NK-92 (cell line): ENCODE results near the gene DCP1A.
"Not testable (repeated sequence)": the region's sequence is repeated elsewhere in the genome, so short reads cannot be mapped to it uniquely, and the experiment has no call there.

Experiments used
- DNase-seq: peaks from one replicate; lab custom pipeline; 2025; ENCODE audit not compliant: unreplicated experiment; lab: John Stamatoyannopoulos, UW

Gene DCP1A

DNA sequence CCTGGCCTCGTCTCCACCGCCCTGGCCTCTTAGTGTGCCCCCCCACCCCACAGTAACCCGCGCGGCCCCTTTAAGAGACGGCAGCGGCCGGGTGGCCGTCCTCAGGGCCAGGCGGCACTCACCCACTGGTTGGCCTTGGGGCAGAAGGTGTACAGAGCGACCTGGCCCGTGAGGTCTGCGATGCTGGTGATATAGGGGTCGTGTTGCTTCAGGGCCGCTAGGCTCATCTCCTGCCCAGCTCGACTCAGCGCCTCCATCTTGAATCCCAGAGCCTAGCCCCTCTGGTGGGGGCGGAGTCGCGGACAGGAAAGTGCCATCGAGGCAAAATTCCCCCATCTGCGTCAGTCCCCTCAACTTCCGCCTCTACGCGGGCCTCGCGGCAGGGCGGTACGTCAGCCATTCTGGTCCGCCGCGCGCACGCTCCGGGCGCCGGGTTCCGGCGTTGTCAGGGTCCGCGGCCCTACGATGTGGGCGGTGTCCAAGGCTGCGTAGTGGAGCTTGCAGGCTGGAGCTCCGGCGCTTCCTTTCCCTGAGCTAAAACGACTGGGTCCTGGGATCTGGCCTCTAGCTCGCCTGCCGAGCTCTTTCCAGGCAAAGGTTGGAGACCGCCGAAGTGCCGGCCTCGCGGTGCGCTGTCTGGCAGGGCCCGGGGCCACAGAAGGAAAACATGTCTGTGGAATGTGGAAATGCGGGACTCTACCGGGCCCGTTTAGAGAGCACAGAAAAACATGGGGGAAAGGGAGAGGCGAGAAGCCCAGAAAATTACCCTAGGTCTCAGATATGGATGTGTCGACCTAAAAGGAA lies at the start of gene DCP1A:
Gene DCP1A (minus strand): TSS at position 283 of the 804 bp plus-strand sequence. CDS start 26 bp downstream, at position 257.
- peak; percentile 59 for DNase-seq

DNA sequence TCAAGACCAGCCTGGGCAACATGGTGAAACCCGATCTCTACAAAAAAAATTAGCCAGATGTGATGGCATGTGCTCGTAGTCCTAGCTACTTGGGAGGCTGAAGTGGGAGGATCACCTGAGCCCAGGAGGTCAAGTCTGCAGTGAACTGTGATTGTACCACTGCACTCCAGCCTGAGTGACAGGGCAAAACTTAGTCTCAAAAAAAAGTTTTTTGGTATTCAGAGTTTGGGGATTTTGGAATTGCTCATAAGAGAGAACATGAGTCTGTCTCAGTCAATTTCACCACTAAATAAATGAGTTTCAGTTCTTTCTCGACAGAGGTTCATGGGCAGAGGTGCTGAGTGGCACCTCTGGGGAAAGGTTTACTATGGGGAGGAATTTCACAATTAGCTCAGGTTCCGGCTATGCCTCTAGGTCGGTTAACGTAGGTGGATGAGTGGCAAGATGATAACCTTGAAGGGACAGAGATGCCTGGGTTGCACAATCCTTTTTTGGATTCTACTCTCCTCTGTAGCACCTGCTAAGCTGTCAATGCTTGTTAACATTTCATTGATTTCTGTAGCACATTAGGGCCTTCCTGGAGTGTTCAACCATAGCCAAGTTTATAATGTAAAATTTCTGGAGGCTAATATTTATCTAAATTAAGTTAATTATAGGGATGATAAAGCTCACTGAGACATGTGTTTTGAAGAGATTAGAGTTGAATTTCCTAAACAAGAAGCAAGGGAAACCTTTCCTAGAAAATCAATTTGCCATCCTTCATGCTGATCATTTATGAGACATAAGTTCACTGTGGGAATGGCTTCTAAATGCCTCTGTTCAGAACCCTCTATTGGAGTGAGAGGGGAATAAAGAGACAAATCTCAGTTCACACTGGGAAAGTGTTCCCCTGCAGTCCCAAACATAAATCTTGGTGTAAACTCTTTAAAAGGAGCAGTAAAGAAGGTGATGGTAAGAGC lies 37.4 kb upstream of the DCP1A start:
- DNase-seq, result no peak

DNA sequence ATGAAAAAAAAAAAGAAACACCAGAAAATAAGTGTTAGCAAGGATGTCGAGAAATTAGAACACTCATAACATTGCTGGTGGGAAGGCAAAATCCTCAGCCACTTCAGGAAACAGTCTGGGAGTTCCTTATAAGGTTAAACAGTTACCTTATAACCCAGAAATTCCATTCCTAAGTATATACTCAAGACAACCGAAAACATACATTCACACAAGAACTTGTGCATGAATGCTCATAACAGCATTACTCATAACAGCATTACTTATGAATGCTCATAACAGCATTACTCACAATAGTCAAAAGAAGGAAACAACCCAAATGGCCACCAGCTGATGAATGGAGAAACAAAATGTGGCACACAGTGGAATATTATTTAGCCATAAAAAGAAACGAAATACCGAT lies 34.8 kb upstream of the DCP1A start:
- DNase-seq, result no peak

DNA sequence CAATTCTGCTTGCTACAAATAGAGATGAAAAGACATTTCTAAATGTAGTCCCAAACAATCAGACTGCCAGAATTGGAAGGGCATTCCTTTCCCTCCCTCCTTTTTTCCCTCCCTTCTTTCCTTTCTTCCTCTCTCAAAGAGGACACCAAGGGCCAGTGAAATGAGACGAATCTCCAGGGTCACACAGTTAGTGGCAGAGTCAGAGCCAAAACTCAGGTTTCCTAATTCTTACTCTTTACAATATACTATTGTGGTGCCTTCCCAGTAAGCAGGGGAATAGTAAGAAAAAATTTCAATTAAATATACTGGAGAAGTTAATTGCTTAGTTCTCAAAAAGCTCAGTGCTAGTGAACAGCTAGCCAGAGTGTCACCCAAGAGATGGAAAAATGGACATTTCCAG lies 33.0 kb upstream of the DCP1A start:
- no peak for DNase-seq

DNA sequence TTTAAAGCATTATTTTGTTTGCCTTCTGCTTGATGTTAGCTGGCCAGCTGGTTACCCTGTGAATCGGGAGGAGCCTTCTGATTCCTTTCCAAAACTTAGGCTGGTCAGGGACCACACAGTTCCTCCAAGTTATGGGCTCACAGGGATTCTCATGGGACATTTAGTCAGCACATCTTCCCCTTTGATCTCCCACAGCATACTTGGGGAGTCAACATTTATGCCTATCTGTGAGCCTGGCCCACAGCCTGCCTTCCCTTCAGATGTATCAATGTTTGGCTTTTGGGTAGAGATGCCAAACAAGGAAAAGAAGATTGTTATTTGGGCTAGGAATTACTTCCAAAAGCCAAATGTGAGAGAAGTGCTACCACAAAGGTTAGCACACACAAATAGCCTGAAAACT lies 32.6 kb upstream of the DCP1A start:
- no peak for DNase-seq

DNA sequence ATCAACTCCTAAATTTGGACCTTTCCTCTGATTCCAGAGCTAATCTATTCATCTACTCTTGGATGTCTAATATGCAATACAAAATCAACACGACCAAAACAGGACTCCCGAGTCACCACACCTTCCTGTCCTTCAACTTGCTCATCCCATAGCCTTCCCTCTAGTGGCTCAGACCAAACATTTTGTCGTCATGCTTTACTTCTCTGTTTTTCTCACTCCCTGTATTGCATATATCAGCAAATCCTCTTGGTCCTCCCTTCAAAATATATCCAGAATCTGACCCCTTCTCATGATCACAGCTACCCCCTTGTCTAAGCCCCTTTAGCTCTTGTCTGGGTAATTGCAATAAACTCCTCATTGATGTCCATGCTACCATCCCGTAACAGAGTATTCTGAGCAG lies 30.5 kb upstream of the DCP1A start:
- DNase-seq, result no peak

DNA sequence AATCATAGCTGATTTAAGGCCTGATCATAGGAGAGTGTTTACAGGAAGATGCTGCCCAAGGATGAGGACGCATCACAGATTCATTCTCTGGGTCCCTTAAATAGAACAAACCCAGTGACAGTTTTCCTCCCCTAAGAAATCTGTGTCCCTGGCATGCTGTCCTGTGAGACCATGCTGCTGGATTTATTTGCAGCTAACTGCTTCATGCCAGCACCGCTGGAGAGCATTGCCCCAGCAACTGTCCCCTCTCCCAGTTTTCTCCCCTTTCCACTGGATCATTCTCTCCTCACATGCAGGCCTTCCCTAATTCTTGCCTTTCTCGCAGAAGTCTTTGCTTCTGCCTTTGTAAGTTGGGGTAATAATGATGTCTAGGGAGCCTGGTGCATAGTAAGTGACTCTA lies 29.3 kb upstream of the DCP1A start:
- no peak for DNase-seq

DNA sequence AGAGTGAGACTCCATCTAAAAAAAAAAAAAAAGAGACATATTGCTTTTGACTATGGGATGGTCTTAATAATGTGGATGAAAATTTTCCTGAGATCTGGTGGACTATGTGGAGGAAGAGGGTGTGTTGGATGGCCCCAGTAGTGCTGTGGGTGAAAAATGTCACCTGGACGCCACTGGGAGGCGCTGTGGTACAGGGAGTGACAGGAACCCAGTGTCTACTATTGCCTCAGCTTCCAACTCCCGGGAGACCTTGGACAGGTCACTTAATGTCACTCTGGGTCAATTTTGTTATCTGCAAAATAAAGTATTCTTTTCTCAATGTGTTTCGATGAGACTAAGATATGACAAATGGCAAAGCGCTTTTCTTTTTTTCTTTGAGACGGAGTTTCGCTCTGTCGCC lies 27.7 kb upstream of the DCP1A start:
- DNase-seq, result no peak

DNA sequence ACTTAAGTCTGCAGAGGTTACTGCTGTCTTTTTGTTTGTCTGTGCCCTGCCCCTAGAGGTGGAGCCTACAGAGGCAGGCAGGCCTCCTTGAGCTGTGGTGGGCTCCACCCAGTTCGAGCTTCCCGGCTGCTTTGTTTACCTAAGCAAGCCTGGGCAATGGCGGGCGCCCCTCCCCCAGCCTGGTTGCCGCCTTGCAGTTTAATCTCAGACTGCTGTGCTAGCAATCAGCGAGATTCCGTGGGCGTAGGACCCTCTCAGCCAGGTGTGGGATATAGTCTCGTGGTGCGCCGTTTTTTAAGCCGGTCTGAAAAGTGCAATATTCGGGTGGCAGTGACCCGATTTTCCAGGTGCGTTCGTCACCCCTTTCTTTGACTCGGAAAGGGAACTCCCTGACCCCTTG lies 23.4 kb upstream of the DCP1A start:
- DNase-seq, result not testable (repeated sequence)

DNA sequence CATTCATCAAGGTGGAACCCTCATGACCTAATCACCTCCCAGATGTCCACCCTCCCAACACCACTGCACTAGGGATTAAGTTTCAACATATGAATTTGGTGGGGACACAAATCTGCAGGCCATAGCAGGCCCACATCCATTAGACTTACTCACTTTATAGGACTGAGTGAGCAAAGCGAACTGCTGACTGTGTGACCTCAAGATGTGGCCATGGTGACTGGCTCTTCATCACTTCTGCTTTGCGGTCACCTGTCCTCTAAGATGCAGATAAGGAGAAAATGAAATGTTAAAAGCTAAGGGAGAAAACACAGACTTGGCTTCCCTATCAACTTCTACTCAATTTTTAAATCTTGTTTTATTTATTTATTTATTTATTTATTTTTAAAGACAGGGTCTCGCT lies 14.5 kb upstream of the DCP1A start:
- DNase-seq, result no peak

DNA sequence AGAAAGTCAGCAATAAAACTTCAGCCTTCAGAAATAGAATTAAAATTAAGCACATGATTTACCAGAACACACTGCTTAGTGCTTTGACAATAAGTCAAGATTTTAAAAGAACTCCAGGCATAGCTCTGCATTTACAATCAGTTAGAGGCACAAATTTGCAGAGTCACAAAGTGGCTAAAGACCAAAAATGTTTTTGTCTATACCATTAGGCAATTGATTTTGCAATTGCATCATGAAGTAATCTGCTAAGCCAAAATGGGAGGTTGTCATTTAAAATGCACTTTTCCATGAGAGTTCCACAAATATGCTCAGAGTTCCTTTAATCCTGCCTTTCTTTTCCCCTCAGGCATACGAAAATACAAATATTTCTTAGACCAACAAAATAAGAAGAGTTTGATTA lies 10.1 kb upstream of the DCP1A start:
- no peak for DNase-seq

DNA sequence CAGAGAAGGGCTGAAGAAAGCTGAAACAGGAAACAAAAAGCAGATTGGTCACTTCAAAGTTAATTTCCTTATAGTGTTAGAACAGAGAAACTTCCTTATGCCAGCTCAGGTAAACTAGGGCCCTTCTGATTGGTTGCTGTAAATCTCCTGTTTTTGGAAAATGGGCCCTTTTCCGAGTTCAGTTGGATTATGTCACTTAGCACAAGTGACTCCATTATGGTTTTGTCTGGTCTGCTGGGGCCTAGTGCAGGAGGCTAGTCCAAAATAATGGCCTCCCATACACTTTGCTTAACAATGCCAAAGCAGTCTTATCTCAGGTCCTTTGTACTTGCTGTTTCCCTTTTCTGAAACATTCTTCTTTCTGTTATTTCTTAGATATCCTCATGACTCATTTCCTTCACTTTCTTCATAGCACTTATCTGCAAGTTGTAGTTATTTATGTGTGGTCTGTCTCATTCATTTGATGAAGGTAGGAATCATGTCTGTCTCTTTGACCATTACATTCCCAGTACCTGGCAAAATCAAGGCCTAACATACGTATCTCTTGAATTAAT lies 7.7 kb upstream of the DCP1A start:
- no peak for DNase-seq

DNA sequence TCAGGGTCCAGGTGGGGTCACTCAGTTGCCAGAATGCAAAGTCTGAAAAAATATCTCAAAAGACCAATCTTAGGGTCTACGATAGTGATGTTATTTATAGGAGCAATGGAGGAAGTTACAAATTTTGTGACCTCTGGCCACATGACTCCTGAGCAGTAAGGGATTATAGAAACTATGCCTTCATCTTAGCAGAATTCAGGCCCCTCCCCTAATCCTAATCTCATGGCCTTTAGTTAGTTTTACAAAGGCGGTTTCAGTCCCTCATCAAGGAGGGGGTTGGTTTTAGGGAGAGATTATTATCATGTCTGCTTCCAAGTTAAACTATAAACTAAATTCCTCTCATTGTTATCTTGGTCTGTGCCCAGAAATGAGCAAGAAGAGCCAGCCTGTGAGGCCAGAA lies 5.9 kb upstream of the DCP1A start:
- no peak for DNase-seq

DNA sequence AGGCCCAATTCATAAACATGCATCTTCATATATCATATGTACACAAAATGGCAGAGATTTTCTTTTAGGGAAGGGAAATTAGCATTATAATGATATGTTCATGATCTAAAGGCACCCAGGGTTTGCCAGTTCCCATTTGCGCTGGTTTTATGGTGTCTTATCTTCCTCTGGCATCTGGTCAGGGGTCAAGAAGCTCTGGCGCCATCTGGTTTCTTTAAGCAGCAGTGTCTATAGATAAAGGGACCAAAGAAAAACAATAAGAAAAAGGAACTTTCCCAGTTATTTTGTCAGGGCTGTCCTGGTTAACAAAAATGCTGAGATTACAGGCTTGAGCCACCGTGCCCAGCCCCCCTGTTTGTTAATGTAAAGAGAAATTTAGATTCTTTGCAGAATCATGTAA lies 3.3 kb upstream of the DCP1A start:
- no peak for DNase-seq

DNA sequence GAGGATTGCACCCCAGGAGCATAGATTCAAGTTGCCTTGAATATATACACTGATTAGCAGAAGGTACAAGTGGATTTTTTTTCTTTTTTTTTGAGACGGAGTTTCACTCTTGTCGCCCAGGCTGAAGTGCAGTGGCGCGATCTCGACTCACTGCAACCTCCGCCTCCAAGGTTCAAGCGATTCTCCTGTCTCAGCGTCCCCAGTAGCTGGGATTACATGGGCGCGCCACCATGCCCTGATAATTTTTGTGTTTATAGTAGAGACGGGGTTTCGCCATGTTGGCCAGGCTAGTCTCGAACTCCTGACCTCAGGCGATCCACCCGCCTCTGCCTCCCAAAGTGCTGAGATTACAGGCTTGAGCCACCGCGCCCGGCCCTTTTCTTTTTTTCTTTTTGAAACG lies 775 bp upstream of the DCP1A start:
- not testable (repeated sequence) for DNase-seq

DNA sequence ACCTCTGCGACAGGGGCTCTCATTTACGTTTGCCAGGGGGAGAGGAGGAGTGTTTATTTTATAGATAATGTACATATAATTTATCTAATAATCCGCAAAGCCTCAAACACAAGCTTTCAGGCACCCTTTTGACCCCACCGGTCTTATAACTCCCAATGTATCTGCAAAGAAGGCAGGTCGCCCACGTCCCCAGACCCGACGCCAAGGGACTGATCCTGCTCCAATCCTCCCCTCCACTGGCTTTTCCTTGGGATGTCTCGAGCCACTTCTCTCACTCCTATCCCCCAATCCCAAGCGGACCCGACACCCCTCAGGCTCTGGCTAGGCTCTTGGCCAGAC lies 452 bp downstream of the DCP1A start:
- no peak for DNase-seq

DNA sequence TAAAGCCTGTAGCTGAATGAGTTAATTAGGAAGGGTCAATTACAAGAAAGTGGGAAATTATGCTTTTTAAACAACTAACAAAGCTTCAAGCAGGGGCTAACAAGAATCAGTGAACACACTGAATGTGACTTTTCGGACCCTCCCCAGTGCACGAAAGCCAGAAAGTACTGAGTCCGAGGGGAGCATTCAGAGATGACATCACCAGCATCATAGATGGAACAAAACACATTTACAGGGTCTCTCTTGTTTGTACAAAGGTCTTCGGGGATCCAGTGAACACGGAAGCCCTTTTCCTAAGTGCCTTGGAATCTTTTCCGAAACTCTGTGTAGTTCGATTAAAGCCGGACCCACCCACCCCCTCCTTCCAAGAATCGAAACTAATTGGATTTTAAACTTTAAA lies 829 bp downstream of the DCP1A start:
- no peak for DNase-seq

DNA sequence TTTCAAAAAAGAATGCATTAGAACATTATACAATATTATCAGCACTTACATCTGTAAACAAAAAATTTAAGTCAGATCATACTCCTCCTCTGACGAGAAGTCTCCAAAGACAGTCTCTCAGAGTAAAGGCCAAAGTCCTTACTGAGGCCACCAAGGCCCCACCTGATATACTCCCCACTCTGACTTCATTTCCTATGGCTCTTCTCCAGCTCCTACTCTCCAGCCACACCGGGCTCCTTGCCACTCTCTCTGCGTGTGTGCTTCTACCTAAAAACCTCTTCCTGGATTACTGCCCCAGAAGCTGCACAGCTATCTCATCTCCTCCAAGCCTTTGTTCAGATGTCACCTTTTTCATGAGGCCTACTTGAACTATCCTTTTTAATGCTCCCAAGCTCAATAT lies 5.0 kb downstream of the DCP1A start:
- DNase-seq, result no peak

DNA sequence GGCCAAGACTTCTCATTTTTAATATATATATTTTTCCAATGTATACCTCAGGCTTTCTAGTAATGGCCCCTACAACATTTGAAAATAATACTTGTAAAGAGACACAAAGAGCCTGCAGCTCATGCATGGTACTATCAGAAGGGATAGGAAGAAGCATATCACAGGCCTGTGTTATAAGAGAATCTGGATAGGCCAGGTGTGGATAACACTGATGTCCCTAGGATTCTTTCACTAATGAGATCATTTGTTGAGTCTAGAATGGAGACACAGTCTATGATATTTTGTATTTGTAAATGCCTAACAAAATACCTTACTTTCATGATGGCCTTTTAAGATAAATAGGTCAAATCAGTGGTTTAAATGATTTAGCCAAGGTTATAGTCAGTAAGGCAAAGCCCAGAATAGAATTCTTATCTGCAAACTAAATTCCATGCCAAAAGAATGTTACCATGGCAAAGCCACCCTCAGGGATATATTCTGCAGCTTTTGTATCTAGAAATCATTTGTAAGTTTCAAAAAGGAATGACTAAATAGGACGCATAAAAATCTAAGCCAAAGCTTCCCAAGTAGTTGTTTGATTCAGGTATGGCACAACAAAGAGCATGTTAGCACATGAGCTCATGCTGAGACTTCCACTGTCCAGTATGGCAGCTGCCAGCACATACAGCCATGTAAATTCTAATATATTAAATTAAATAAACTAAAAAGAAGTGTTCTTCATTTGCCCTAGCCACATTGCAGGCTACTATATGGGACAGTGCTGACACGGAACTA lies 10.0 kb downstream of the DCP1A start:
- no peak for DNase-seq

DNA sequence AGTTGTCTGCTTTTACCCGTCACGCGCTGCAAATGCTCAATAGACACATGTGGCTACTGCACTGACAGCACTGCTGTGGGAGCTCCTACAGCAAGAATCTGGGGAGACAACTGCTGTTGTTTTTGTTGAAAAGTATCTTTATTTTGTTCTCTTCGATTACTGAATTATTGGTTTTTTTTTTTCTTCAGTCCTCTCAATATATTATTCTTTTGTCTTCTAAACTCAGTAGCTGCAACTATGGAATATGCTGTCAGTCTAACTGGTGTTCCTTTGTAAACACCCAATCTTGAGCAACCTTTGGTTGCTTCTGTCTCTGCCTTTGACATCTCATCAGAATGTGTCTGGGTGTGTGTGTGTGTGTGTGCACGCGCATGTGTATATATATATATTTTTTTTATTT lies 12.6 kb downstream of the DCP1A start:
- DNase-seq, result no peak

DNA sequence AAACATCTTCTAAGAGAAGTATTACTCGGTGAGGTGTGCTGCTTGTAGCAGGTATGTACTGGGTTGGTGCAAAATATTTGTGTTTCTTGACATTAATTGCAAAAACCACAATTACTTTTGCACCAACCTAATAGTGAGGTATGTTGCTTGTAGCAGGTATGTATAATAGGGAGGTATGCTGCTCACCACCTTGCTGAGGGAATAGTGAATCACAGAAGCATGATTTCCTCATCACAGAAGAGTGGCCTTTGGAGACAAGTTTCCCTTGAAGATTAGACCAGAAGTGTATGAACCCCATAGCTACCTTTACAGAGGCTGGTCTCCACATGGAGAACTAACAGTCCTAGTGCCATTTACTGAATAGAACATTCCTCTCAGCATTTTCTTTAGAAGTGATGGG lies 15.5 kb downstream of the DCP1A start:
- no peak for DNase-seq
